Colonic mucosa (tissue), 4 donors: Measurements from ENCODE around the gene C3orf80. TPM values are rescaled to one million over a fixed set of nuclear protein-coding genes. Genes with fewer than 3 reads are reported as not detected.

Source experiments
- DNase-seq: peaks from one replicate; pipeline ENCODE4 v3.0.0-alpha.2; 2020
- H3K27ac ChIP-seq: fragments of 200-600 bp; one replicate; pipeline ENCODE4 v1.8.0; 2021
- H3K27me3 ChIP-seq: fragments of 200-600 bp; one replicate; pipeline ENCODE4 v1.8.0; 2021
- H3K36me3 ChIP-seq: fragments of 200-600 bp; one replicate; pipeline ENCODE4 v1.8.0; 2021
- H3K4me1 ChIP-seq: fragments of 200-600 bp; one replicate; pipeline ENCODE4 v1.8.0; 2021; ENCODE audit warnings: mild to moderate bottlenecking
- H3K4me3 ChIP-seq: fragments of 200-600 bp; one replicate; pipeline ENCODE4 v1.8.0; 2021
- H3K9ac ChIP-seq, 2 donors: one replicate each; pipeline ENCODE4 v1.7.0; 2013; ENCODE audit warnings: control low read depth in 2 of 2, low read depth in 2 of 2, low read length in 2 of 2
- H3K9me3 ChIP-seq: fragments of 200-600 bp; one replicate; pipeline ENCODE4 v1.8.0; 2021
- intact Hi-C: fragments of 100-400 bp; cut with DNase I; formaldehyde crosslinking; loops from one replicate; pipeline ENCODE4 v1.14.1; 2022
- total RNA-seq, 2 donors: library from RNA; stranded (reverse); fragmentation: NEBNext Ultra II Directional in 1 of 2; extraction: Animal tissue kit (Norgen Biotek cat#: 25700) in 1 of 2; gene quantifications; one replicate each; pipeline ENCODE4 v1.2.1, GENCODE V29; 2021
- TF ChIP-seq, protein P1 (sequence below): fragments of 200-600 bp; IDR thresholded peaks from one replicate; pipeline ENCODE4 v1.8.0; 2022; ENCODE audit warnings: antibody characterized with exemption, mild to moderate bottlenecking
- donor health status: healthy.
- donor health status: DM: no; HTN: no; CAD: no.
- donor health status: DM: no; HTN: no; CAD: no.

The C3orf80 gene
- total RNA-seq, 2 donors from 2014 or later = 0.72 to 1.9 TPM

DNA sequence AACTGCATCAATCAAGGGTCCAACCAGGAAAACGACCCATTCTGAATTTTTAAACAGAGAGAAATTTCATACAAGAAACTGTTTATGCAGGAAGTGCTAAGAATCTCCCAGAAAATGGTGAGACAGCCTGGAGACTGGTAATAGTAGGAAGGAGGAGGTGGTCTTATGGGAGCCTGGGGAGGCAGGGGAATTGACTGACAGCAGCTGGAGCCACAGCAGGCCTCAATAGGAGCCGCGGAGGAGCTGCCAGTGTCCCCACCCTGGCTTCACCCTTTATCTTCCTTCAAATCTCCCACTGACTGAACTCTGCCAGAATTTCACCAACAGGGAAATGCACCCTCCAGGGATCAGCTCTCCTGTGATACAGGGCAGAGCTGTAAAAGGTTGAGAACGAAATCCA lies 7.5 kb upstream of the C3orf80 start:
- TF ChIP-seq, protein P1, sequence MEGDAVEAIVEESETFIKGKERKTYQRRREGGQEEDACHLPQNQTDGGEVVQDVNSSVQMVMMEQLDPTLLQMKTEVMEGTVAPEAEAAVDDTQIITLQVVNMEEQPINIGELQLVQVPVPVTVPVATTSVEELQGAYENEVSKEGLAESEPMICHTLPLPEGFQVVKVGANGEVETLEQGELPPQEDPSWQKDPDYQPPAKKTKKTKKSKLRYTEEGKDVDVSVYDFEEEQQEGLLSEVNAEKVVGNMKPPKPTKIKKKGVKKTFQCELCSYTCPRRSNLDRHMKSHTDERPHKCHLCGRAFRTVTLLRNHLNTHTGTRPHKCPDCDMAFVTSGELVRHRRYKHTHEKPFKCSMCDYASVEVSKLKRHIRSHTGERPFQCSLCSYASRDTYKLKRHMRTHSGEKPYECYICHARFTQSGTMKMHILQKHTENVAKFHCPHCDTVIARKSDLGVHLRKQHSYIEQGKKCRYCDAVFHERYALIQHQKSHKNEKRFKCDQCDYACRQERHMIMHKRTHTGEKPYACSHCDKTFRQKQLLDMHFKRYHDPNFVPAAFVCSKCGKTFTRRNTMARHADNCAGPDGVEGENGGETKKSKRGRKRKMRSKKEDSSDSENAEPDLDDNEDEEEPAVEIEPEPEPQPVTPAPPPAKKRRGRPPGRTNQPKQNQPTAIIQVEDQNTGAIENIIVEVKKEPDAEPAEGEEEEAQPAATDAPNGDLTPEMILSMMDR = no peak
- DNase-seq = no peak
- no peaks in the 10 kb centered on the region for H3K27me3 ChIP-seq
- no peaks in the 10 kb centered on the region for H3K9me3 ChIP-seq
- no peak overlapping the region for H3K9ac ChIP-seq
- no peaks in the 10 kb centered on the region for H3K36me3 ChIP-seq
- intact Hi-C loops = loop anchor here (10.0 kb wide), 1 partner anchor 183 kb away; no protein-coding TSS in a partner anchor
- H3K4me3 ChIP-seq = no peak overlapping the region
- no peaks in the 10 kb centered on the region for H3K4me1 ChIP-seq
- H3K27ac ChIP-seq = no peak overlapping the region

DNA sequence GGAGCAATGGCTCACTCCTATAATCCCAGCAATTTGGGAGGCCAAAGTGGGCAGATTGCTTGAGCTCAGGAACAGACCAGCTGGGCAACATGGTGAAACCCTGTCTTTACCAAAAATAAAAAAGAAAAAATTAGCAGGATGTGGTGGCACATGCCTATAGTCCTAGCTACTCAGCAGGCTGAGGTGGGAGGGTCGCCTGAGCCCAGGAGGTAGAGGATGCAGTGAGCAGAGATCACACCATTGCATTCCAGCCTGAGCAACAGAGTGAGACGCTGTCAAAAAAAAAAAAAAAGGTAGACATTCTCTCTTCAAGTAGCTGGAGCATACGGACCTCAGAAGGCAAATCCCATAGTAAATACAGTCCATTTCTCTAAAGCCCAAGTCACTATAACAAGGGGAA lies 7.1 kb upstream of the C3orf80 start:
- H3K4me1 ChIP-seq = no peaks in the 10 kb centered on the region
- intact Hi-C loops = loop anchor here (10.0 kb wide), 1 partner anchor 183 kb away; no protein-coding TSS in a partner anchor
- no peaks in the 10 kb centered on the region for H3K27me3 ChIP-seq
- no peaks in the 10 kb centered on the region for H3K9me3 ChIP-seq
- no peak overlapping the region for H3K9ac ChIP-seq
- no peak overlapping the region for H3K27ac ChIP-seq
- TF ChIP-seq, protein P1 = no peak
- DNase-seq = no peak
- H3K36me3 ChIP-seq = no peaks in the 10 kb centered on the region
- no peak overlapping the region for H3K4me3 ChIP-seq

DNA sequence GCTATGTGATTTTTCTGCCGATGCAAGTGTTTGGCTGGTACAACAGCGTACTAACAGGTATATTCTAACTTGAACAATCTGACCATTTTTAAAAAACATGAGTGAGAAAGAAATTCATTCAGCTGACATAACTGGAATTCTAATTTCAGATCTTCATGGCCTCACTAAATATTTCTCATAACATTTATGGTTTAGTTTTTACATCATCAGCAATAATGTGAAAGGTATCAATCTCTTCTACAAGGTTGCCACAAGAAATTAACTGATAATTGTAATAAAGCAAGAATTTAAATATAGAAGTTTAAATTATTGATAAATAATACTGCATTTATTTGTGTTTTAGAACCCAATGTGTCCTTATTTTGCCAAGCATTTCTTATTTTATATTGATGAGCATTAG lies 5.2 kb upstream of the C3orf80 start:
- TF ChIP-seq, protein P1 = no peak
- no peaks in the 10 kb centered on the region for H3K36me3 ChIP-seq
- no peak overlapping the region for H3K27ac ChIP-seq
- no peaks in the 10 kb centered on the region for H3K27me3 ChIP-seq
- no peak for DNase-seq
- H3K4me3 ChIP-seq = no peak overlapping the region
- H3K9ac ChIP-seq = no peak overlapping the region
- peaks cover 2% of the 10 kb centered on the region for H3K4me1 ChIP-seq
- no peaks in the 10 kb centered on the region for H3K9me3 ChIP-seq
- intact Hi-C loops = no loop called here

DNA sequence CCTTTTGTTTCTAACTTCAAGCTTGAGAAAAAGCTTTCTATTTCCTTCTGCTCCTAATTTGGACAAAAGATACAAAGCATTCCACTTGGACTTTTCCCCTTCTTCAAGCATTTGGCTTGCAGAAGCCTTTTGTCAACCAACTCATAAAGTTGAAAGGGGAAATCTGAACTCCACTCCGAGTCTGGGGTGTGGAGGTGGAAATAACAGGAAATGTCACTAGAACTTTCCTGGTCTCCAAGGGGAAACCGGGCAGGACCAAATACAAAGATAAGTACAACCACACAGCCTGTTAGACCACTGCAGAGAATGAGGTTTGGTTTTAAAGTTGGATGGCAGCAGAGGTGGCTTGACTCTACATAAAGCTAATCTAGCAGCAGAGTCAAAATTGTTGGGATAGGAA lies 4.2 kb upstream of the C3orf80 start:
- H3K27ac ChIP-seq = no peak overlapping the region
- TF ChIP-seq, protein P1 = no peak
- H3K27me3 ChIP-seq = peaks cover under 1% of the 10 kb centered on the region
- H3K4me3 ChIP-seq = no peak overlapping the region
- intact Hi-C loops = no loop called here
- peaks cover 3% of the 10 kb centered on the region for H3K4me1 ChIP-seq
- H3K36me3 ChIP-seq = no peaks in the 10 kb centered on the region
- no peaks in the 10 kb centered on the region for H3K9me3 ChIP-seq
- no peak overlapping the region for H3K9ac ChIP-seq
- no peak for DNase-seq

DNA sequence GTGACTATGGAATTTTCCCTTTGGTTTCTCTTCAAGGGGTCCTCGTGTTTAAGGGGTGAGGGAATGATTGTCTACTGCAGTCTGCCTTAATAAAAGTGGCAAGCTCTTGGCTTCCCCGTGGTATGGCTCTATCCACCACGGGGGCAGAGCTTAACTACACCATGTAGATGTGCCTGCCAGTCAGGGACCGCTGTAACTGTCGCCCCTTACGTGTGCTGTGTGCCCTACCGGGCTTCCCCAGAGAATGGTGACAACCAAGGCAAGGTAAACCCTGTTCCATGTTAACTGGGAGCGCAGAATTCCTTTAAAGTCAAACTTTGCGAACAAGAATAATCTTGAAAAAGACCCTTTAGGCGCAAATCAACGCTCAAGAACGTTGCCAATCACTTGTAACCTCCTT lies 966 bp upstream of the C3orf80 start:
- Histone ChIP-seq H3K36me3 (no peaks in the 10 kb centered on the region), H3K27me3 (peaks cover 17% of the 10 kb centered on the region), H3K4me1 (peaks cover 7% of the 10 kb centered on the region), H3K27ac (no peak overlapping the region), H3K9me3 (no peaks in the 10 kb centered on the region), H3K4me3 (no peak overlapping the region), H3K9ac (no peak overlapping the region)
- intact Hi-C loops = no loop called here
- DNase-seq = no peak
- TF ChIP-seq, protein P1 = no peak

DNA sequence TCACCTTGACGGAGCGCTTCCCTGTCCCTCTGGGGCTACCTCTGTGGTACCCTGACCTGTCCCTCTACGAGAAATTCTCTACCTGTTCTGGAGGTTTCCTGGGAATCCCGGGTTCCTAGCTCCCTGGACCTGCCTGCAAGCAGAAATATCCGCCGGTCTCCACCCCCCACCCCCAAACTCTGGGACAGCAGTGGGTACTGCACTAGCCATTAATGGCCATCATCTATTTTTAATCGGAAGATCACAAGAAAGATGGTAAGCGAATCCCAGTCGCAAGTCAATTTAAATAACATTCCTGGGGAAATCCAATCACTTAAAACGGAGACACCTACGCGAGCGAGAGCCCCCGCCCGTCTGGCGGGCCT lies 429 bp upstream of the C3orf80 start:
- H3K4me1 ChIP-seq = peaks cover 7% of the 10 kb centered on the region
- peak overlapping the region; percentile 64 for H3K4me3 ChIP-seq
- TF ChIP-seq, protein P1 = no peak
- no peaks in the 10 kb centered on the region for H3K36me3 ChIP-seq
- H3K9me3 ChIP-seq = no peaks in the 10 kb centered on the region
- DNase-seq = no peak
- no peak overlapping the region for H3K9ac ChIP-seq
- intact Hi-C loops = no loop called here
- H3K27me3 ChIP-seq = peaks cover 17% of the 10 kb centered on the region
- H3K27ac ChIP-seq = no peak overlapping the region
